K562 treated with DMSO at 1 percent for 48 hours (cell line): ENCODE measurements around the gene COL13A1. TPM values are rescaled to one million over a fixed set of nuclear protein-coding genes. Genes with fewer than 3 reads are reported as not detected.

ENCODE experiments used
- total RNA-seq: library from RNA; unstranded; fragments of 300-600 nt; gene quantifications from 2 replicates; pipeline ENCODE4 v1.2.3, GENCODE V29; 2022; ENCODE audit warnings: low replicate concordance; ENCODE audit errors: extremely low read depth

The COL13A1 gene
- total RNA-seq: not detected in 2 replicates

DNA sequence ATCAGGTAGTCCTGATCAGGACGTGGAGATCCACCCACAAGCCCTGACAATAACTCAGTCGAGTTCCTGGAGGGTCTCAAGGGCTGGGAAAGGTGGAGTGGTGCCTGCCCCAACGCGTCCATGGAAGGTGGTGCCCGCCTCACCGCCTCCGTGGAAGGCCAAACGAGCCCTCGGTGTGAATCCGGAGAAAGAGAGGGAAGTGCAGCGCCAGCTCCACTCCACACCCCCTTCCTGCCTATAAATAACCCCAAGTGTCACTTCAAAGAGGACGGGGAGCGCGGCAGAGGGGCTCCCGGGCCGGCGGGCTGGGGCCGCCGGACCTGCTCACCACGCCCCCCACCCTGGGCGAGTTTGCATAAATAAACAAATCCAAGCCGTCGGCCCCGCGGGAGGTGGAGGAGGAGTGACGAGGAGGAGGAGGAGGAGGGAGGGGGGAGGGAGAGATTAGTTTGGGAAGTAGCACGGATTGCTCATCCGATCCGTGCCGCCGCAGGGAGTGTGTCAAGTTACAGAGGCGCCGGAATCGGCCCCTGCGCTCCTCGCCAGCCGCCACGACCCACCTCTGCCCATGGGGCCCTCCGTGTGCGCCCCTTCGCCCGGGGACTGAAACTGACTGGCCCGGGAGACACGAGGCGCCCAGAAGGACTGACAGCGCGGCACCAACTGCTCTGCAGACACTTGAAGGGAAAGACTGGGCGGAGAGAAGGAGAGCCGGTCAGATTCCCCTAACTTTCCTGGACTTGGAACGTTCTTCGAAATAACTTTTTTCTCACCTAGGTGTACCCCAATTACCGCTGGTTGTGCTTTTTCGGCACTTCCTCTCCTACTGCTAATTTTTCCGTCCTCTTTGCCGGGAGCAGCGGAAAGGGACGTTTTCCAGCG, at the start of gene COL13A1:
Gene COL13A1 (plus strand): TSS at position 473 of the 882 bp plus-strand sequence. CDS start 518 bp downstream, outside the sequence.

Other genes with a start within 250 kb of the COL13A1 start
- not detected in 2 replicates for gene NEUROG3, start 228.5 kb upstream of the COL13A1 start, total RNA-seq
- not detected in 2 replicates for gene FAM241B, start 171.7 kb upstream of the COL13A1 start, total RNA-seq